GM13977 (cell line): Measurements from ENCODE around the gene DCAF10.
"Not testable (repeated sequence)": the region's sequence is repeated elsewhere in the genome, so short reads cannot be mapped to it uniquely, and the experiment has no call there.

ENCODE experiments used
- DNase-seq: peaks from one replicate; pipeline ENCODE4 v3.0.0; 2012; ENCODE audit warnings: low spot score
- CTCF ChIP-seq: IDR thresholded peaks from 2 replicates; pipeline ENCODE4 v1.5.1; 2012; ENCODE audit warnings: mild to moderate bottlenecking, control low read depth; ENCODE audit not compliant: insufficient read depth; ENCODE audit errors: extremely low read depth, missing control alignments
- in situ Hi-C: fragments of 300-500 bp; cut with MboI; formaldehyde crosslinking; loops from one replicate; pipeline ENCODE4 v1.12.0; 2022; ENCODE audit warnings: low sequenced_read_pairs, low pct_unique_long_range_greater_than_20kb, mixed read lengths, inconsistent platforms; ENCODE audit not compliant: unreplicated experiment

DCAF10 gene

GRCh38 chr9:37908698-37909186, 108.1 kb downstream of the DCAF10 start:
- no peak for DNase-seq
- in situ Hi-C loops = no loop called here
- TF ChIP-seq CTCF = no peak

- no peak for DNase-seq
- no peak for TF ChIP-seq CTCF
- in situ Hi-C loops = no loop called here
Observed at GRCh38 chr9:37909326-37909725, 108.7 kb downstream of the DCAF10 start.

GRCh38 chr9:37909836-37910235, 109.2 kb downstream of the DCAF10 start:
- not testable (repeated sequence) for DNase-seq
- in situ Hi-C loops = loop anchor here (10.0 kb wide), 1 partner anchor 455 kb away; no protein-coding TSS in a partner anchor

GRCh38 chr9:37910271-37910670, 109.7 kb downstream of the DCAF10 start:
- DNase-seq = no peak
- in situ Hi-C loops = loop anchor here (10.0 kb wide), 1 partner anchor 455 kb away; no protein-coding TSS in a partner anchor
- no peak for TF ChIP-seq CTCF

GRCh38 chr9:37911271-37911681, 110.7 kb downstream of the DCAF10 start:
- DNase-seq = no peak
- no peak for TF ChIP-seq CTCF
- in situ Hi-C loops = loop anchor here (10.0 kb wide), 1 partner anchor 454 kb away; no protein-coding TSS in a partner anchor

- in situ Hi-C loops = loop anchor here (10.0 kb wide), 1 partner anchor 451 kb away; no protein-coding TSS in a partner anchor
- peak; percentile 85 for DNase-seq
- TF ChIP-seq CTCF = peak; percentile 91
Observed at GRCh38 chr9:37913480-37914153, 113.0 kb downstream of the DCAF10 start.

GRCh38 chr9:37914154-37914551, 113.6 kb downstream of the DCAF10 start:
- no peak for TF ChIP-seq CTCF
- DNase-seq = no peak
- in situ Hi-C loops = loop anchor here (10.0 kb wide), 1 partner anchor 451 kb away; no protein-coding TSS in a partner anchor
